Measurements from ENCODE around the gene KANSL1.

DNA sequence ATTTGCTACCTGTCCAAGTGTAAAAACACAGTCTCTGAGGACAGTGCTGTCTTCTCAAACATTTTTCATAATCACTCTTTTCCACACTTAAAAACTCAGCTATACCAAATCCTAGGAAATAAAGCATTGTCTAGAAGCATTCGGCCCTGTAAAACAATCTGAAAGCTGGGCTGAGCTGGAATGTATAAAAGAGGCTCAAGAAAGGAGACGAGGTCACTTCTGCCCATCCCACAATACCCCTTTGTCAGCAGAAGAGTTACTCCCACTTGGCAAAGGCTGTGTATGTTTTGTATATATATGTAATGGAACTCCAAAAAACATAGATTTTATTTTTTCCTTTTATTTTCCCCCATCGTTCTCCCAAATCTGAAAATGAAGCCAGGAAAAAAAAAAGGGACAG lies 150.3 kb downstream of the KANSL1 start:
- TF ChIP-seq, protein P1, sequence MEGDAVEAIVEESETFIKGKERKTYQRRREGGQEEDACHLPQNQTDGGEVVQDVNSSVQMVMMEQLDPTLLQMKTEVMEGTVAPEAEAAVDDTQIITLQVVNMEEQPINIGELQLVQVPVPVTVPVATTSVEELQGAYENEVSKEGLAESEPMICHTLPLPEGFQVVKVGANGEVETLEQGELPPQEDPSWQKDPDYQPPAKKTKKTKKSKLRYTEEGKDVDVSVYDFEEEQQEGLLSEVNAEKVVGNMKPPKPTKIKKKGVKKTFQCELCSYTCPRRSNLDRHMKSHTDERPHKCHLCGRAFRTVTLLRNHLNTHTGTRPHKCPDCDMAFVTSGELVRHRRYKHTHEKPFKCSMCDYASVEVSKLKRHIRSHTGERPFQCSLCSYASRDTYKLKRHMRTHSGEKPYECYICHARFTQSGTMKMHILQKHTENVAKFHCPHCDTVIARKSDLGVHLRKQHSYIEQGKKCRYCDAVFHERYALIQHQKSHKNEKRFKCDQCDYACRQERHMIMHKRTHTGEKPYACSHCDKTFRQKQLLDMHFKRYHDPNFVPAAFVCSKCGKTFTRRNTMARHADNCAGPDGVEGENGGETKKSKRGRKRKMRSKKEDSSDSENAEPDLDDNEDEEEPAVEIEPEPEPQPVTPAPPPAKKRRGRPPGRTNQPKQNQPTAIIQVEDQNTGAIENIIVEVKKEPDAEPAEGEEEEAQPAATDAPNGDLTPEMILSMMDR (IDR thresholded peaks at IDR 0.05): no peak
- TF ChIP-seq POLR2A (IDR thresholded peaks at IDR 0.05): no peak
